Choroid plexus epithelial cell (primary cell): Measurements from ENCODE around the gene QSOX1.

Source experiments
- DNase-seq: peaks from one replicate; pipeline ENCODE4 v3.0.0-alpha.2; 2010; ENCODE audit warnings: low read depth
- H3K4me3 ChIP-seq: 2 replicates; pipeline ENCODE4 v1.5.1; 2011; ENCODE audit warnings: low read depth, mild to moderate bottlenecking, control low read depth, low read length, moderate library complexity
- TF ChIP-seq, protein P1 (sequence below): conservative IDR thresholded peaks from 2 replicates; pipeline ENCODE4 v1.5.1; 2011; ENCODE audit warnings: low read depth, mild to moderate bottlenecking, control low read depth, inconsistent platforms, low read length, moderate library complexity

Gene QSOX1

DNA sequence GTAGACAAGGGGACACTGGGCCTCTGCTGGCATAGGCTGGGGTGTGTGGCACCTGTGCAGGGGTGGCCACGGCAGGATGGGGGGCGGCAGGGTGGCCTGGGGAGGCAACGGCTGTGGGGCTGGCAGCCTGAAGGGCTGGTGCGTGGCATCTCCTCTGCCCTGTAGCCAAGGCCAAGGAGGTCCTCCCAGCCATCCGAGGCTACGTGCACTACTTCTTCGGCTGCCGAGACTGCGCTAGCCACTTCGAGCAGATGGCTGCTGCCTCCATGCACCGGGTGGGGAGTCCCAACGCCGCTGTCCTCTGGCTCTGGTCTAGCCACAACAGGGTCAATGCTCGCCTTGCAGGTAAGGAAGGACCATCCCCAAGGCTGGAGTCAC lies 39.4 kb downstream of the QSOX1 start:
- H3K4me3 ChIP-seq, result no peak overlapping the region
- TF ChIP-seq, protein P1, sequence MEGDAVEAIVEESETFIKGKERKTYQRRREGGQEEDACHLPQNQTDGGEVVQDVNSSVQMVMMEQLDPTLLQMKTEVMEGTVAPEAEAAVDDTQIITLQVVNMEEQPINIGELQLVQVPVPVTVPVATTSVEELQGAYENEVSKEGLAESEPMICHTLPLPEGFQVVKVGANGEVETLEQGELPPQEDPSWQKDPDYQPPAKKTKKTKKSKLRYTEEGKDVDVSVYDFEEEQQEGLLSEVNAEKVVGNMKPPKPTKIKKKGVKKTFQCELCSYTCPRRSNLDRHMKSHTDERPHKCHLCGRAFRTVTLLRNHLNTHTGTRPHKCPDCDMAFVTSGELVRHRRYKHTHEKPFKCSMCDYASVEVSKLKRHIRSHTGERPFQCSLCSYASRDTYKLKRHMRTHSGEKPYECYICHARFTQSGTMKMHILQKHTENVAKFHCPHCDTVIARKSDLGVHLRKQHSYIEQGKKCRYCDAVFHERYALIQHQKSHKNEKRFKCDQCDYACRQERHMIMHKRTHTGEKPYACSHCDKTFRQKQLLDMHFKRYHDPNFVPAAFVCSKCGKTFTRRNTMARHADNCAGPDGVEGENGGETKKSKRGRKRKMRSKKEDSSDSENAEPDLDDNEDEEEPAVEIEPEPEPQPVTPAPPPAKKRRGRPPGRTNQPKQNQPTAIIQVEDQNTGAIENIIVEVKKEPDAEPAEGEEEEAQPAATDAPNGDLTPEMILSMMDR, result no peak
- no peak for DNase-seq

DNA sequence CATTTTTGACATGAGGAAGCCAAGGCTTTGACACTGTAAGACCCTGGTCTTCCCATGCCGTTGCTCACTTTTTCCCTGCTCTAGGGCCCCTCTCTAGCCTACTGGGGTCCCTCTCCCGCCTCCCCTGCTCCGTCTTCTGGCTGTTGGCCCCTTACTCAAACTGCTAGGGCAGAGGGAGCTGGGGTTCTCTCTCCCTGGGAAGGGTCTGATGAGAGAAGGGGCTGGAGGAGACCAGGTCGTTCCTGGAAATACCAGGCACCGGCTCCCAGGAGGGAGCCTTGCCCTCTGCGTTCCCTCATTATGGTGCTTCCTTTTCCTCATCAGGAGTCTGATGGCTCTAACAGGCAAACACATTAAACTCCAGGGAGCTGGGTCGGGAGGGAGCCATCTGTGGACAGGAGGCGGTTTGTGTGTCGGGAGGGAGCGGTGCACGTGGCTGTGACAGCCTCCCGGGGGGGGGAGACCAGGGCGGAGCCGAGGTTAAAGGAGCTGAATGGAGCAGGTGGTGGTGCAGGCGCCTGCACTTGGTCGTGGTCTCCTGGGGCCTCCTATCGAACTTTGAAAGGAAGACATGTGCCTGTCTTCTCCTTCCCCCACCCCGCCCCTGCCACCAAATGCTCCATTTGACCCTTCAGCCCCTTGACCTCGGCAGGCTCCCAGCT lies 40.0 kb downstream of the QSOX1 start:
- TF ChIP-seq, protein P1, result no peak

DNA sequence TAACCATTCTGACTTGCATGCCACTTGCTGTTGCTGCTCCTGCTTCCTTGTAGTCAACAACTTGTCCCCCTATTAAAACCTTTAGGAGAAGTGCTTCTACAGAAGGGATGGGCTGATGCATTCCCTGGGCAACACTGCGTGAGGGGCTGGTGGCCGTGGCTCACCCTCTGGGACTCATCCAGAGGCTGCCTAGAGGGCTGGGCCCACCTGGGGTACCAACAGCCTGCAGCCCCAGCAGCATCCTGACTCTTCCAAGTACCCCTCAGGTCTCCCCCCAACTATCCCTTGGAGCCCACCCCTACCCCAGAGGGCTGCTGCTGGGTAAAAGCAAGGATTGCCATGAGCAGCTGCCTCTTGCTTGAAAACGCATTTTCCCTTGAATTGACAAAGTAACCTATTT lies 40.7 kb downstream of the QSOX1 start:
- no peak for DNase-seq
- H3K4me3 ChIP-seq, result no peak overlapping the region
- TF ChIP-seq, protein P1, result no peak

More for the DNA sequence above, 40.0 kb downstream of the QSOX1 start:
- no peak overlapping the region for H3K4me3 ChIP-seq
- DNase-seq, result no peak

DNA sequence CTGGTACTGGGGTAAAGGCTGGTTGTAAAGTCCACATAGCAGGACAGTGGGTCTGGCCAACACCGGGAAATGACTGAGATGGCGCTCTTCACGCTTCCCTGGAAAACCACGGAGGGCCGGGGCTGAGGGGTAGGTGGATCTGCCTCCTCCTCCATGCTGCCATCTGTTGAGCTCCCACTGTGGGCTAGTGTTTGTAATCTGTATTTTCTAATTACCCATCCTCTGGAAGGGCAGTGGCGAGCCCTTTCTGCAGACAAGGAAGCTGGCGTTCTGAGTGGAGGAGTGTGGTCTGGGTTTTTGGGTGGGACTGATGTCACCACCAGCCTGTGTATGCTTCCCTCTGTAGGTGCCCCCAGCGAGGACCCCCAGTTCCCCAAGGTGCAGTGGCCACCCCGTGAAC lies 41.2 kb downstream of the QSOX1 start:
- no peak for DNase-seq
- H3K4me3 ChIP-seq, result no peak overlapping the region
- TF ChIP-seq, protein P1, result no peak

DNA sequence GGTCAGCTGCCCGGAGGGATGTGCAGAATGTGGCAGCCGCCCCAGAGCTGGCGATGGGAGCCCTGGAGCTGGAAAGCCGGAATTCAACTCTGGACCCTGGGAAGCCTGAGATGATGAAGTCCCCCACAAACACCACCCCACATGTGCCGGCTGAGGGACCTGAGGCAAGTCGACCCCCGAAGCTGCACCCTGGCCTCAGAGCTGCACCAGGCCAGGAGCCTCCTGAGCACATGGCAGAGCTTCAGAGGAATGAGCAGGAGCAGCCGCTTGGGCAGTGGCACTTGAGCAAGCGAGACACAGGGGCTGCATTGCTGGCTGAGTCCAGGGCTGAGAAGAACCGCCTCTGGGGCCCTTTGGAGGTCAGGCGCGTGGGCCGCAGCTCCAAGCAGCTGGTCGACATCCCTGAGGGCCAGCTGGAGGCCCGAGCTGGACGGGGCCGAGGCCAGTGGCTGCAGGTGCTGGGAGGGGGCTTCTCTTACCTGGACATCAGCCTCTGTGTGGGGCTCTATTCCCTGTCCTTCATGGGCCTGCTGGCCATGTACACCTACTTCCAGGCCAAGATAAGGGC lies 41.9 kb downstream of the QSOX1 start:
- DNase-seq, result no peak
- H3K4me3 ChIP-seq, result no peak overlapping the region
- TF ChIP-seq, protein P1, result no peak

DNA sequence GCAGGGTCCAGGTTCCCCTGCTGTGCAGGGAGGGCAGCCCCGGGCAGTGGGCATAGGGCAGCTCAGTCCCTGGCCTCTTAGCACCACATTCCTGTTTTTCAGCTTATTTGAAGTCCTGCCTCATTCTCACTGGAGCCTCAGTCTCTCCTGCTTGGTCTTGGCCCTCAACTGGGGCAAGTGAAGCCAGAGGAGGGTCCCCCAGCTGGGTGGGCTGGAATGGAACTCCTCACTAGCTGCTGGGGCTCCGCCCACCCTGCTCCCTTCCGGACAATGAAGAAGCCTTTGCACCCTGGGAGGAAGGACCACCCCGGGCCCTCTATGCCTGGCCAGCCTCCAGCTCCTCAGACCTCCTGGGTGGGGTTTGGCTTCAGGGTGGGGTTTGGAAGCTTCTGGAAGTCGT lies 42.6 kb downstream of the QSOX1 start:
- no peak for DNase-seq
- H3K4me3 ChIP-seq, result no peak overlapping the region
- TF ChIP-seq, protein P1, result no peak

DNA sequence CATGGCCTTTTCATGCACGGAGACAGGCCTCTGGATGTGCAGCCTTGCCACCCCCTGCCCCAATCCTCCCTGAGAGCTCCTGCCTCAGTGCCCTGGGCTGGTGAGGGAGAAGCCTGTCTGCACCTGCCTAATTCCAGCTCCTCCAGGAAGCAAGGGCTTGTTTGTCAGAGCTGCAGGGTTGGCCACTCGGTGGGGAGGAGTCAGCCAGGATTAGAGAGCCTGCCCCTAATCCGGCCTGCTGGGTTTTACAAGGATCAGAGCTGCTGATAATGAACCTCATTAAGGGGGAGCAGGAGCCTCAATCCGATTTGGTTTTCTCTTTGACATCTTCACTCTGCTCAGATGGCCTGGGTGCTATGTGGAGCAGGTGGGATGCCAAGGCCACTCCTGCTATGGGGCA lies 43.5 kb downstream of the QSOX1 start:
- no peak for DNase-seq
- TF ChIP-seq, protein P1, result no peak
- no peak overlapping the region for H3K4me3 ChIP-seq
